ENCODE results near the gene MPRIP. TPM values are rescaled to one million over a fixed set of nuclear protein-coding genes. Genes with fewer than 3 reads are reported as not detected.
A peak's percentile ranks its signal among the peaks of the same experiment; 100 is the strongest.

MPRIP gene
- total RNA-seq, 4 donors from 2014 or later = 130 to 244 (median 155) TPM

DNA sequence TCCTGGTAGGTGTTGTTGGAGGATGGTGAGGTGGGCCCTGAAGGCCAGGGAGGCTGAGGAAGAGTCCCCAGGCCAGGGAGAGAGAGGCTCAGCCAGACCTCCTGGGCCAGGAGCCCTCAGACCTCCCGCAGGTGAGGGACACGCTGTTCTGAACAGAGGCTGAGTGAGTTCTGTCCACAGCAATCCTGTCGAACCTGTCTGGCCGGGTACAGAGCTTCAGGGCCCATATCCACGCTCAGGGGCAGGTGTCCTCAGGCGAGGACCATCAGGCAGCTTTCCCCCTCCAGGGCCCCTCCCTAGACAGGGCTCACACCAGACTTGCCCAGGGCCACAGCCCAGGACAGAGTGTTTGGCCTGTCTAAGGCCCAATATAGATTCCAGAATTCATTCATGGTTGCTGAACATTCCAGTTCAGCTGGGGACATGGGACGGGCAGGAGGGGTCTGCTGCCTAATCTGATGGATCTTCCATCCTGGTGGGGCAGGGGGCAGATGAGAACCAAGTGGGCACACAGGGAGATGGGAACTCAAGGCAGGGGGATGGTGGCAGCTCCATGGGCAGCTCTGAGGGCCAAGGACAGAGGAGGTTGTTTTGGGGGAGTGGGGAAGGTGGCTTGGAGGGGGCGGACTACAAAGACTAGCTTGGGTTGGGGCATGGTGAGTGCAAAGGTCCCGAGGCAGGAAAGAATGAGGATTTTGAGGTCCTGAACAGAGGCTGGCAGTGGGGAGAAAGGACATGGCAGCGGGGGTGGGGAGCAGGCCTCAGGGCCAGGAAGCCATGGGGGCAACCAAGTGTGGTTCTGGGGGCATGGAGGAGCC lies 23.4 kb upstream of the MPRIP start:
- Histone ChIP-seq H3K9me3 (no peaks in the 10 kb centered on the region), H3K4me1 (peaks cover 25 to 45% of the 10 kb centered on the region in 2 donors), H3K27ac (peak overlapping the region; percentile 75 to 99 (median 84)), H3K27me3 (no peaks in the 10 kb centered on the region), H3K36me3 (no peaks in the 10 kb centered on the region), H3K4me3 (replicated peaks in 1 of 3) (no peak overlapping the region)
- peak; percentile 99 for DNase-seq
- TF ChIP-seq POLR2A (IDR thresholded peaks at IDR 0.05) = peak in 1 of 2 donors; percentile 55
- TF ChIP-seq, protein P1, sequence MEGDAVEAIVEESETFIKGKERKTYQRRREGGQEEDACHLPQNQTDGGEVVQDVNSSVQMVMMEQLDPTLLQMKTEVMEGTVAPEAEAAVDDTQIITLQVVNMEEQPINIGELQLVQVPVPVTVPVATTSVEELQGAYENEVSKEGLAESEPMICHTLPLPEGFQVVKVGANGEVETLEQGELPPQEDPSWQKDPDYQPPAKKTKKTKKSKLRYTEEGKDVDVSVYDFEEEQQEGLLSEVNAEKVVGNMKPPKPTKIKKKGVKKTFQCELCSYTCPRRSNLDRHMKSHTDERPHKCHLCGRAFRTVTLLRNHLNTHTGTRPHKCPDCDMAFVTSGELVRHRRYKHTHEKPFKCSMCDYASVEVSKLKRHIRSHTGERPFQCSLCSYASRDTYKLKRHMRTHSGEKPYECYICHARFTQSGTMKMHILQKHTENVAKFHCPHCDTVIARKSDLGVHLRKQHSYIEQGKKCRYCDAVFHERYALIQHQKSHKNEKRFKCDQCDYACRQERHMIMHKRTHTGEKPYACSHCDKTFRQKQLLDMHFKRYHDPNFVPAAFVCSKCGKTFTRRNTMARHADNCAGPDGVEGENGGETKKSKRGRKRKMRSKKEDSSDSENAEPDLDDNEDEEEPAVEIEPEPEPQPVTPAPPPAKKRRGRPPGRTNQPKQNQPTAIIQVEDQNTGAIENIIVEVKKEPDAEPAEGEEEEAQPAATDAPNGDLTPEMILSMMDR (IDR thresholded peaks at IDR 0.05) = peak in 1 of 6 experiments; percentile 5
- 56 to 58% methylated on average over 7 to 10 of the region's 10 CpGs for WGBS, 2 donors
- intact Hi-C loops (cut with DNase I) = no loop called here

DNA sequence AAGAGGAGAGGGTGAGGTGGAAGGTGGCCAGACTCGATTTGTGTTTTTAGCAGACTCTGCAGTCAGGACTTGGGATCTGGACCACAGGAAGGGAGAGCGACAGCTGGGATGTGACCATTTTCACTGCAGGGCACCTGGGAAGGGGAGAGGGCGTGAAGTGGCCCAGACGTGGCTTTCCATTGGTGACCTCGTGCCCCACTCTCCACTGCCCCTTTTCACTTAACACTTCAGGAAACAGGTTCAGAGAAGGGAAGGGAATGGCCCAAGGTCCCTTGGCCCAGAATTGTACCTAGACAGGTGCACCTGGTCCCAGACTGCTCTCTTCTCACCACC lies 22.9 kb upstream of the MPRIP start:
- no peaks in the 10 kb centered on the region for H3K36me3 ChIP-seq
- no peak overlapping the region for H3K4me3 ChIP-seq (replicated peaks in 1 of 3)
- peaks cover 25 to 45% of the 10 kb centered on the region in 2 donors for H3K4me1 ChIP-seq
- intact Hi-C loops (cut with DNase I) = no loop called here
- no peak for DNase-seq
- H3K9me3 ChIP-seq = no peaks in the 10 kb centered on the region
- H3K27ac ChIP-seq = peak overlapping the region; percentile 75 to 99 (median 84)
- WGBS, 2 donors = 73 to 87% methylated on average over 5 of the region's 5 CpGs
- TF ChIP-seq, protein P1 (IDR thresholded peaks at IDR 0.05) = no peak
- no peak for TF ChIP-seq POLR2A (IDR thresholded peaks at IDR 0.05)
- no peaks in the 10 kb centered on the region for H3K27me3 ChIP-seq

DNA sequence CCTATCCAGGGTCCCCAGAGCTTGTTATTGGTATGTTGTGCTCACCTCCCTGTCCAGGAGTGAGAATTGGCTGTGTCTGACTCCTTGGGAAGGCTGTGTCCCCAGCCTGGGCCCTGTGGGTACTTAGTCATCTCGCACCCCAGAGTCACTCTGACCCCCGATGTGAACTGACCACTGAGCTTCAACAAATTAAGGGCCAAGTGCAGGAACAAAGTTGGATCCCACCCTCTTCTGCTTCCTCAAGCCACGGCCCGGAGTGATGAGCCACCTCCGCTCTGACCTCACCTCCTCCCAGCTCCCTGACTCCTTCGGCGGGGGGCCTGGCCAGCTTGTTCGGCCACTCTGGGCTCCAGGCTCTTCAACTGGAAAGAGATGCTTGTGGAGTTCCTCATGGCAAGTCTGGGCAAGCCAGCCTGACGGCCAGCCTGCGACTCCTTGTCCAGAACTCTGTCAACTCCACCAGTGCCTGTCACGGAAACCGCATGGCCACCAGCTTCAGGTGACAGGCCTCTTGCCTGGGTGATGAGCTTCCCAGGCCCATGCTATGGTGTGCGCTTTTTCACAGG lies 22.3 kb upstream of the MPRIP start:
- no peaks in the 10 kb centered on the region for H3K9me3 ChIP-seq
- TF ChIP-seq POLR2A (IDR thresholded peaks at IDR 0.05) = no peak
- TF ChIP-seq, protein P1 (IDR thresholded peaks at IDR 0.05) = no peak
- no peaks in the 10 kb centered on the region for H3K36me3 ChIP-seq
- 69 to 86% methylated on average over 7 to 8 of the region's 13 CpGs for WGBS, 2 donors
- intact Hi-C loops (cut with DNase I) = no loop called here
- peak; percentile 76 to 84 for DNase-seq
- no peaks in the 10 kb centered on the region for H3K27me3 ChIP-seq
- peak overlapping the region; percentile 75 to 99 (median 84) for H3K27ac ChIP-seq
- peaks cover 25 to 45% of the 10 kb centered on the region in 2 donors for H3K4me1 ChIP-seq
- no peak overlapping the region for H3K4me3 ChIP-seq (replicated peaks in 1 of 3)

DNA sequence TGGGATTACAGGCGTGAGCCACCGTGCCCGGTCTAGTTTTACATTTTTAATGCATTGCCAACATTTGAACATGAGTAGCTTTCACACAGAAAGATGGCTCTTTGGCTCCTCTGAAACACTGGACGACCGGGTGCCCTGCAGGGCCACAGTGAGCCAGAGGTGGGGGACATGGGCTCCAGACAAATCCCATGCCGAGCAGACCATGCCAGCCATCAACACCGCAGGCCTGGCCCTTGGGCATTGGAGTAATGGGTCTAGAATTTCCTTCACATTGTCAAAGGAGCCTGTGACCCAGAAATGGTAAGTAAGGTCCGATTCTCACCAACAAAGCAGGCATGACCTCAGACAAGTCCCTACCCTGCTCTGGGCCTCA lies 21.4 kb upstream of the MPRIP start:
- Histone ChIP-seq H3K36me3 (no peaks in the 10 kb centered on the region), H3K4me1 (peaks cover 32 to 45% of the 10 kb centered on the region in 2 donors), H3K9me3 (no peaks in the 10 kb centered on the region), H3K27ac (peak overlapping the region; percentile 33 to 65 (median 56)), H3K4me3 (replicated peaks in 1 of 3) (no peak overlapping the region), H3K27me3 (no peaks in the 10 kb centered on the region)
- WGBS, 2 donors = 91 to 100% methylated on average over 3 to 8 of the region's 8 CpGs
- intact Hi-C loops (cut with DNase I) = no loop called here
- no peak for DNase-seq
- TF ChIP-seq, protein P1 (IDR thresholded peaks at IDR 0.05) = no peak
- no peak for TF ChIP-seq POLR2A (IDR thresholded peaks at IDR 0.05)
